SK-N-SH treated with all-trans-retinoic acid at 6 μM for 48 hours (cell line): ENCODE data around the gene NOSIP.

Experiments
- ATAC-seq: fragments of 200-7000 bp; cut with Tn5 transposase; 3 replicates; pipeline ENCODE4 v1.9.1; 2020; ENCODE audit warnings: mild to moderate bottlenecking, moderate library complexity
- ARNTL ChIP-seq: fragments of 450-650 bp; formaldehyde crosslinking; IDR thresholded peaks from 2 replicates; pipeline ENCODE4 v1.5.0; 2020; ENCODE audit warnings: low read depth, mild to moderate bottlenecking, moderate library complexity, borderline replicate concordance
- BACH2 ChIP-seq: fragments of 250-450 bp; sonication (Bioruptor Pico); IDR thresholded peaks from 2 replicates; pipeline ENCODE4 v1.9.0; 2021; ENCODE audit warnings: mild to moderate bottlenecking, borderline replicate concordance
- CSDC2 ChIP-seq: fragments of 250-450 bp; sonication (Bioruptor Pico); IDR thresholded peaks from 2 replicates; pipeline ENCODE4 v1.5.0; 2020; ENCODE audit warnings: mild to moderate bottlenecking, moderate library complexity
- CSRNP3 ChIP-seq: fragments of 250-450 bp; sonication (Bioruptor Pico); IDR thresholded peaks from 2 replicates; pipeline ENCODE4 v1.5.1; 2021; ENCODE audit warnings: mild to moderate bottlenecking, moderate library complexity
- ESRRG ChIP-seq: fragments of 250-450 bp; sonication (Bioruptor Pico); IDR thresholded peaks from 2 replicates; pipeline ENCODE4 v1.6.1; 2021; ENCODE audit warnings: mild to moderate bottlenecking
- GLIS3 ChIP-seq: fragments of 250-450 bp; sonication (Bioruptor Pico); IDR thresholded peaks from 2 replicates; pipeline ENCODE4 v1.5.0; 2020; ENCODE audit warnings: mild to moderate bottlenecking, moderate library complexity
- ISL1 ChIP-seq: fragments of 250-450 bp; sonication (Bioruptor Pico); IDR thresholded peaks from 2 replicates; pipeline ENCODE4 v2.1.2; 2022; ENCODE audit warnings: mild to moderate bottlenecking, moderate library complexity
- OSR1 ChIP-seq: fragments of 250-450 bp; sonication (Bioruptor Pico); IDR thresholded peaks from 2 replicates; pipeline ENCODE4 v1.8.0; 2022; ENCODE audit warnings: moderate library complexity, mild to moderate bottlenecking, inconsistent platforms
- PATZ1 ChIP-seq: fragments of 250-450 bp; sonication (Bioruptor Pico); IDR thresholded peaks from 2 replicates; pipeline ENCODE4 v1.8.0; 2020; ENCODE audit warnings: mild to moderate bottlenecking, moderate library complexity, borderline replicate concordance
- PPARA ChIP-seq: fragments of 250-450 bp; sonication (Bioruptor Pico); IDR thresholded peaks from 2 replicates; pipeline ENCODE4 v1.5.0; 2020; ENCODE audit warnings: mild to moderate bottlenecking, borderline replicate concordance
- RARB ChIP-seq: fragments of 250-450 bp; sonication (Bioruptor Pico); IDR thresholded peaks from 2 replicates; pipeline ENCODE4 v1.8.0; 2021; ENCODE audit warnings: mild to moderate bottlenecking, moderate library complexity
- SNAI2 ChIP-seq: fragments of 250-450 bp; sonication (Bioruptor Pico); IDR thresholded peaks from 2 replicates; pipeline ENCODE4 v1.5.0; 2020; ENCODE audit warnings: mild to moderate bottlenecking, moderate library complexity
- TCF4 ChIP-seq: fragments of 250-450 bp; sonication (Bioruptor Pico); IDR thresholded peaks from 2 replicates; pipeline ENCODE4 v1.8.0; 2021; ENCODE audit warnings: mild to moderate bottlenecking, moderate library complexity, borderline replicate concordance
- TOX ChIP-seq: fragments of 250-450 bp; sonication (Bioruptor Pico); IDR thresholded peaks from 2 replicates; pipeline ENCODE4 v1.8.0; 2021; ENCODE audit warnings: mild to moderate bottlenecking, moderate library complexity, borderline replicate concordance
- TSHZ2 ChIP-seq: fragments of 250-450 bp; sonication (Bioruptor Pico); IDR thresholded peaks from 2 replicates; pipeline ENCODE4 v1.5.0; 2020; ENCODE audit warnings: mild to moderate bottlenecking, moderate library complexity
- ZFP3 ChIP-seq: fragments of 250-450 bp; sonication (Bioruptor Pico); IDR thresholded peaks from 2 replicates; pipeline ENCODE4 v1.5.0; 2020; ENCODE audit warnings: mild to moderate bottlenecking, moderate library complexity
- ZFP30 ChIP-seq: fragments of 450-650 bp; formaldehyde crosslinking; IDR thresholded peaks from 2 replicates; pipeline ENCODE4 v1.5.0; 2022; ENCODE audit warnings: mild to moderate bottlenecking, moderate library complexity
- ZNF565 ChIP-seq: fragments of 450-650 bp; formaldehyde crosslinking; conservative IDR thresholded peaks from 2 replicates; pipeline ENCODE4 v1.5.0; 2020; ENCODE audit warnings: low read depth, mild to moderate bottlenecking, moderate library complexity
- ZNF8 ChIP-seq: fragments of 450-650 bp; formaldehyde crosslinking; IDR thresholded peaks from 2 replicates; pipeline ENCODE4 v1.5.0; 2020; ENCODE audit warnings: mild to moderate bottlenecking, moderate library complexity
- TF ChIP-seq, protein P1 (sequence below): fragments of 250-450 bp; sonication (Bioruptor Pico); IDR thresholded peaks from 2 replicates; pipeline ENCODE4 v1.5.1; 2020; ENCODE audit warnings: low read depth, mild to moderate bottlenecking, moderate library complexity
- TF ChIP-seq, protein P2 (sequence below): fragments of 250-450 bp; sonication (Bioruptor Pico); IDR thresholded peaks from 2 replicates; pipeline ENCODE4 v1.8.0; 2021; ENCODE audit warnings: low read depth, mild to moderate bottlenecking, moderate library complexity, borderline replicate concordance

The NOSIP gene

DNA sequence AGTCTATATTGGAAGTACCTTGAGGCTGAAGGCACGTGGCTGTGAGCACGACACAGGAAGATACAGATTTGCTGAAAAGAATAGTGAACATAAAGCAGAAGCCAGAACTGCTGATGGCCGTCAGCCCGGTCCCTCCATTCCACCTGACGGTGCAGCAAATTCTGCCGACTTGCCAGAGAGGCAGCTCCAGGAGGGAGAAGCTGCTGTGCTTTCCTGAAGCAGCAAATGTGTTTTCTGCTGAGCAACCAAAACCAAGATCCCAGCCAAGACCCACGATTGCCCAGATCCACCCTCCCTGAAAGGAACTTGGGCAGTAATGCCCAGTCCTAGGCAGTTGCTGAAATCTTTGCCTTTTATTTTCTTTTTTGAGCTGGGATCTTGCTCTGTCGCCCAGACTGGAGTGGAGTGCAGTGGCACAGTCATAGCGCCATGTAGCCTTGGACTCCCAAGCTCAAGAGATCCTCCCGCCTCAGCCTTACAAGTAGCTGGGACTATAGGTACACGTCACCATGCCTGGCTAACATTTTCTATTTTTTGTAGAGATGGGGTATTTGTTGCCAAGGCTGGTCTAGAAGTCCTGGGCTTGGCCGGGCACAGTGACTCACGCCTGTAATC is 59.5 kb downstream of the NOSIP start:
- no peak for ATAC-seq
- no peak for TF ChIP-seq CSRNP3 (CRISPR knock-in tag)
- no peak for TF ChIP-seq ESRRG (CRISPR knock-in tag)
- no peak for TF ChIP-seq SNAI2 (CRISPR knock-in tag)
- TF ChIP-seq ZFP30 = no peak
- TF ChIP-seq ISL1 (CRISPR knock-in tag) = no peak
- TF ChIP-seq PPARA (CRISPR knock-in tag) = no peak
- TF ChIP-seq OSR1 (CRISPR knock-in tag) = no peak
- TF ChIP-seq ZNF565 = no peak
- no peak for TF ChIP-seq PATZ1 (CRISPR knock-in tag)
- no peak for TF ChIP-seq TSHZ2 (CRISPR knock-in tag)
- TF ChIP-seq, protein P1, sequence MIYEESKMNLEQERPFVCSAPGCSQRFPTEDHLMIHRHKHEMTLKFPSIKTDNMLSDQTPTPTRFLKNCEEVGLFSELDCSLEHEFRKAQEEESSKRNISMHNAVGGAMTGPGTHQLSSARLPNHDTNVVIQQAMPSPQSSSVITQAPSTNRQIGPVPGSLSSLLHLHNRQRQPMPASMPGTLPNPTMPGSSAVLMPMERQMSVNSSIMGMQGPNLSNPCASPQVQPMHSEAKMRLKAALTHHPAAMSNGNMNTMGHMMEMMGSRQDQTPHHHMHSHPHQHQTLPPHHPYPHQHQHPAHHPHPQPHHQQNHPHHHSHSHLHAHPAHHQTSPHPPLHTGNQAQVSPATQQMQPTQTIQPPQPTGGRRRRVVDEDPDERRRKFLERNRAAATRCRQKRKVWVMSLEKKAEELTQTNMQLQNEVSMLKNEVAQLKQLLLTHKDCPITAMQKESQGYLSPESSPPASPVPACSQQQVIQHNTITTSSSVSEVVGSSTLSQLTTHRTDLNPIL (CRISPR knock-in tag) = no peak

DNA sequence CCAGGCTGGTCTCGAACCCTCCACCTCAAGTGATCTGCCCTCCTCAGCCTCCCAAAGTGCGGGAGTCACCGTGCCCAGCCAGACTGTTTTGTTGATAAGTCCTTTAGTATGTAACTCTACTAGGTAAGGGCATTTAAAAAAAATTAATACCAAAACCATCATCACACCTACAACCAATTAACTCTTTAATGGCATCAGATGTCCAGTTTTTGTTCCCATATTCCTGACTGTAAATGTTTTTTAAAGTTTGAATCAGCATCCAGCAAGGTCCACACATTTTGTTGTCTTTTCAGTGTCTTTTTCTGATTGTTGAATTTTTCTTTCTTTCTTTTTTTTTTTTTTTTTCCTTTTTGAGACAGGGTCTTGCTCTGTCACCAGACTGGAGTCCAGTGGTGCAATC is 62.3 kb downstream of the NOSIP start:
- no peak for ATAC-seq
- TF ChIP-seq CSRNP3 (CRISPR knock-in tag) = no peak
- TF ChIP-seq ZFP30 = no peak
- no peak for TF ChIP-seq SNAI2 (CRISPR knock-in tag)
- no peak for TF ChIP-seq ARNTL (CRISPR knock-in tag)
- TF ChIP-seq ZNF8 (CRISPR knock-in tag) = no peak
- TF ChIP-seq, protein P1 (CRISPR knock-in tag) = no peak
- TF ChIP-seq TSHZ2 (CRISPR knock-in tag) = no peak
- no peak for TF ChIP-seq GLIS3
- TF ChIP-seq TCF4 (CRISPR knock-in tag) = no peak
- TF ChIP-seq TOX = no peak
- no peak for TF ChIP-seq PATZ1 (CRISPR knock-in tag)
- TF ChIP-seq ISL1 (CRISPR knock-in tag) = no peak
- TF ChIP-seq, protein P2, sequence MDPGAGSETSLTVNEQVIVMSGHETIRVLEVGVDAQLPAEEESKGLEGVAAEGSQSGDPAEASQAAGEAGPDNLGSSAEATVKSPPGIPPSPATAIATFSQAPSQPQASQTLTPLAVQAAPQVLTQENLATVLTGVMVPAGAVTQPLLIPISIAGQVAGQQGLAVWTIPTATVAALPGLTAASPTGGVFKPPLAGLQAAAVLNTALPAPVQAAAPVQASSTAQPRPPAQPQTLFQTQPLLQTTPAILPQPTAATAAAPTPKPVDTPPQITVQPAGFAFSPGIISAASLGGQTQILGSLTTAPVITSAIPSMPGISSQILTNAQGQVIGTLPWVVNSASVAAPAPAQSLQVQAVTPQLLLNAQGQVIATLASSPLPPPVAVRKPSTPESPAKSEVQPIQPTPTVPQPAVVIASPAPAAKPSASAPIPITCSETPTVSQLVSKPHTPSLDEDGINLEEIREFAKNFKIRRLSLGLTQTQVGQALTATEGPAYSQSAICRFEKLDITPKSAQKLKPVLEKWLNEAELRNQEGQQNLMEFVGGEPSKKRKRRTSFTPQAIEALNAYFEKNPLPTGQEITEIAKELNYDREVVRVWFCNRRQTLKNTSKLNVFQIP = no peak
- TF ChIP-seq RARB (CRISPR knock-in tag) = no peak
- TF ChIP-seq ZFP3 (CRISPR knock-in tag) = no peak
- no peak for TF ChIP-seq ZNF565
- no peak for TF ChIP-seq OSR1 (CRISPR knock-in tag)
- no peak for TF ChIP-seq BACH2 (CRISPR knock-in tag)
- no peak for TF ChIP-seq CSDC2 (CRISPR knock-in tag)
